ENCODE data around the gene ACVR2B.

The ACVR2B gene

GRCh38 chr3:38524141-38524739 lies 70.5 kb downstream of the ACVR2B start:
- in situ Hi-C loops (cut with MboI; ENCODE audit: low sequenced_read_pairs) = no loop called here

DNA sequence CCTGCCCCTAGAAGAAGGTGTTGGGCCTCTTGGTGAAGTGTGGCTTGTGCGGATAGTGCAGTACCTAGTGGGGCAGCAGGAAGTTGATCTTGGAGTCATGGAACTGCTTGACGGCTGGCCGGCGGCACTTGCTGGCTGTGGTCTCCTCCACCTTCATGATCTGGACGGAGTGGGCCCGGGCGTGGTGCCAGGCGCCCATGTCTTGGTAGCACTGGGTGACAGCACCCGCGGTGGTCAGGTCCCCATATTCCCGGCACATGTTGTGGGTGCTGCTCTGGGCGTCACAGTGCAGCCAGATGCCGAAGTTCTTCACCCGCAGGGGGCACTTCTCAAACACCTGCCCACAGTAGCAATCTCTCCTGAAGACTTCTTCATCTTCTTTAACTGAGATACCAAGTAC lies 73.1 kb downstream of the ACVR2B start:
- in situ Hi-C loops (cut with MboI; ENCODE audit: low sequenced_read_pairs) = no loop called here

- in situ Hi-C loops (cut with MboI; ENCODE audit: low sequenced_read_pairs) = no loop called here
Observed at GRCh38 chr3:38528457-38528856, 74.8 kb downstream of the ACVR2B start.

- in situ Hi-C loops (cut with MboI; ENCODE audit: low sequenced_read_pairs) = no loop called here
Observed at GRCh38 chr3:38532529-38532928, 78.8 kb downstream of the ACVR2B start.

GRCh38 chr3:38533285-38533976 lies 79.7 kb downstream of the ACVR2B start:
- in situ Hi-C loops (cut with MboI; ENCODE audit: low sequenced_read_pairs) = no loop called here

GRCh38 chr3:38534180-38534579 lies 80.5 kb downstream of the ACVR2B start:
- in situ Hi-C loops (cut with MboI; ENCODE audit: low sequenced_read_pairs) = no loop called here

DNA sequence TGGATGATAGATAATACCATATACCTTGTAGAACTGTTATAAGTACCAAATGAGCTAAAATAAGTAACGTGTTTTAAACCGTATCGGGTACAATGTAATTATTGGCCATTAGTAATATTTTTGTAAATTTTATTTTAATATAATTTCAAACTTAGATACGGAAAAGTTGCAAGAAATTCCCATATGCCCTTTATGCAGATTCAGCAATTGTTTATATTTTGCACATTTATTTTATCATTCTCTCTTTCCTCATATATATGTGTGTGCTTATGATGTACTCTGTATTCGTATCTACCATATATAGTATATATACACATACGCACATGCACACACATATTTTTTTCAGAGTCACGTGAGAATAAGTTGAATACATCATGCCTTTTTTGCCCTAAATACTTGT lies 80.9 kb downstream of the ACVR2B start:
- in situ Hi-C loops (cut with MboI; ENCODE audit: low sequenced_read_pairs) = no loop called here

- in situ Hi-C loops (cut with MboI; ENCODE audit: low sequenced_read_pairs) = no loop called here
Observed at GRCh38 chr3:38536671-38537070, 83.0 kb downstream of the ACVR2B start.

DNA sequence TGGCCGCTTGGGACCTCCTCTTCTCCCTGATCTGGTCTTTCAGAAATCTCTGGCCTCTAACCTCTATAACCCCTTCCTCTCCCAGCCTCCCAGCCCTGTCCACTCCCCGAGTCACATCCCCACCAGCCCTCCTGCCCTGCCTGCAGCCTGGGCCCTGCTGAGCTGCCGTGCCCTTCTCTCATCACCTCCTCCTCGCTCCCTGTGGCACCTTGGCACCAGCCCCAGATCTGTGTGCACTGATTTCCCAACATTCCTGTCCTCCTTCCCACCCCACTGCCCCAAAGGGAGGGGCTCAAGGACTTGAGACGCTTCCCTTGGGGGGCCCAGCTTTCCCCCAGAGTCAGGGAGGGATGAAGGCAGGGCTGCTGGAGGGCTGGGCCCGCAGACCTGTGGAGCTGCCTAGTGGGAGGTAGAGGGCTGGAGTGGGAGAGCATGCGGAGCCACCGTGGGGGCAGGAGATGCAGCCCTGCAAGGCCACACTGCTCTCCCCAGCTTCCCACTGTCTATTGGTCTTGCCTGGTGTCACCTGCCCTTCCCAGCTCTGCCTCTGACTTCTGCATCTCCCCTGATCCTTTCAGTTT lies 85.2 kb downstream of the ACVR2B start:
- in situ Hi-C loops (cut with MboI; ENCODE audit: low sequenced_read_pairs) = no loop called here

DNA sequence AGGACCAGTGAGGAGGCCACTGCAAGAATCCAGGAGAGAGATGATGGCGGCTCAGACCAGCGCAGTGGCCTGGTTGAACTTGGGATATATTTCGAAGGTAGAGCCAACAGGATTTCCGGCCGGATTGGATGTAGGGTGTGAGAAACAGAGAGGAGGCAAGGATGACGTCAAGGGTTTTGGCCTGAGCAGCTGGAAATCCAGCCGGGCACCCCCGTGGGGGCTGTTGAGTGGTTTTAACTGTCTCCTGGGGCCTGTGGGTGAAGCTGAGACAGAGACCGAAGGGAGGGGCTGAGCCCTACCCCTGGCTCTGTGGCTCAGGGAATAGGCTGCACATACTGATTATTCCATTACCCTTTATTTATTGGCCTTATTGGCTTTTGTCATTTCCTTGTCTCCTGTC lies 88.1 kb downstream of the ACVR2B start:
- in situ Hi-C loops (cut with MboI; ENCODE audit: low sequenced_read_pairs) = no loop called here
